ENCODE results near the gene JAKMIP1.

Gene JAKMIP1

DNA sequence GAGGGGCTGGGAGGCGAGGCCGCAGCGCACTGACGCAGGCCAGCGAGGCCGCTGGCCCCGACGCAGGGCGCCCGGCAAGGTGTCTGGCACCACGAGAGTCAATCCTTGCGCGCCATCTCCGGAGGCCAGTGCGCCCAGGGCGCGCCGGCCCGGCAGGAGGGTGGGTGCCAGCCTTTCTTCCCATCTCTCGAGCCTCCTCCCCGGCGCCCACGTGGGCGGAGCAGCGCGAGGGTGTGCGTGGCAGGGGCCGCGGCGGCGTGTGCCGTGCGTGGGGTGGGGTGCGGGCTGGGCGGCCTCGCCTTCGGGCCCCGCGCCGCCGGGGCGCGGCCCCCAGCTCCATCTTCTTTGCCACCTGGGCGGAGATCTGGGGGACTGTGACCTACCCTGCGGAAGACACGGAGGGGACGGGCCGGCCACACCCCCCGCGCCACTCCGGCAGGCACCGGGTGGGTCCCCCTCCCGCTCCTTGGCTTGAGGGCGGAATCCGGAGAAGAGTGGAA lies 877 bp downstream of the JAKMIP1 start:
- peak; percentile 33 for DNase-seq

DNA sequence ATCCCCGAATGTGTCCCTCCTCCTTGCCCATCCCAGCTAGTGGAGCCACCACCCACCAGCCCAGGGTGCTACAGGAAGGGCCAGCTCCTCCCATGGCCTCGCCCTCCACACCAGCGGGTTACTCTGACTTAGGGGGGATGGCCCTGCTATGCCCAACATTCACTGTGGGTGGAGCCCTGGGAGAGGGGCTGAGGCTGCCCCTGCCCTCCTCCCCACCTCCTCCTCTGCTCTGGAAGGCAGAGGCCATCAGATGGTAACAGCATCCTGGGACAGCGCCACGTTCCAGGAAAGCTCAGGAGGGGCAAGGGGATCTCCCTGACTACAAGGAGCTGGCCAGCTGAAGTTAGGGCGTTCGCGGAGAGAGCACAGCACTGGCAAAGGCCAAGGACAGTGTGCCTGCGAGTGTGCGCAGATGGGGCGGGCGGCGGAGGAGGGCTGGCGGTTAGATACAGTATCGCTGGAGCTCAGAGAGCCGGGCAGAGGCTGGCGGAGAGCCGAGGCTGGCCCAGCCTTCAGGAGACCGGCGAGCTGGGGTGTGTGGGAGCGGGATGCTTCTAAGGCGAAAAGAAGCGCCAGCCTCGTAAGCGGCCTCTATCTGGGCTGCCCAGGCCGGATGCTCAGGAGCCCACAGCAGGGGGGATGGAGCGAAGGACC lies 1.5 kb downstream of the JAKMIP1 start:
- DNase-seq = peak; percentile 36

DNA sequence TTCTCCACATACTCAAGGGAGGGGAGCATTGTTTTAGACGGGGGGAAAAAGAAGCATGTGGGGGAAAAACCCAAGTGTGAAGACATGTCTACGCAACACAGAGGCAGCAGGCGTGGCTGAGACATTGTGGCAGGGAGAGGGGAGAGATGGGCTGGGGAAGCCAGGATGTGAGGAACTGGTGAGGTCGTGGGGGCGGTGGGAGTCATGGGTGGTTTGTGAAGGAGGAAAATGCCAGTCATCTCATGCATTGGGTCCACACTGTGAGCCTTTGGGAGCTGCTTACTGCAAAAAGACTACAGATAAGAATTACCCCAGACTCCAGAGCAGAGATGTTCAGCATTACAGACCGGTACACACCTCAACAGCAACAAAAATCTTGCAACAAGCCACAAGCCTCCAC lies 2.1 kb downstream of the JAKMIP1 start:
- DNase-seq = no peak

DNA sequence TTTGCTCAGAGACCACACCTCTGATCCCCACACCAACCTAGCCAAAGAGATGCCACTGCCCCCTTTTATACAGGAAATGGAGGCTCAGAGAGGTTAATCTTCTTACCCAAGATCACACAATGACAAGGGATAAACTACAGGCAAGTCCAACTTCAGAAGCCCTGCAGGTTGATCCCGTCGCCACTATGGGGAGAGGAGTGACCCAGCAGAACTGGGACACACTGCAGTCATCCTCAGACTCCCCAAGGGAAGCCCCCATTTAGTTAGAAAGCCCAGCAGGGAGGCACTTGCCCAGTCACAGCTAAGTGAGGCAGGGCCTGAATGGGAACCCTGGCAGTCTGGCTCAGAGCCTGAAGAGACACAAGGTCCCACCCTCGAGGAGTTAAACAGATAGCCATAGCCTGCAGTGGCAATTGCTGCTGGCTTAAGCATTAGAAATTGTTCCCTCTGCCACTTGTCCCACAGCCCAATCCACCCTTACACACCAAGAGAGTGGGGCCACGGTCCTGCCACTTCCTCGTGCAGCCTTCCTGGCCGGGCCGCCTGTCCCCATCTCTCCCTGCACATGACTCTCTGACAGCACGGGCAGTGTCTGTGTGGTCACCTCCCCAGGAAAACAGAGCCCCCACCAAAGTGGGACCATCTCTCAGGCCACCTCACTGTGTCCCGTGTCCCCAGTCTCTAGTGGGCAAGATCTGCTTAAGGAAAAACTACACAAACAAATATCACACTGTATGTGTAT lies 2.7 kb downstream of the JAKMIP1 start:
- no peak for DNase-seq

DNA sequence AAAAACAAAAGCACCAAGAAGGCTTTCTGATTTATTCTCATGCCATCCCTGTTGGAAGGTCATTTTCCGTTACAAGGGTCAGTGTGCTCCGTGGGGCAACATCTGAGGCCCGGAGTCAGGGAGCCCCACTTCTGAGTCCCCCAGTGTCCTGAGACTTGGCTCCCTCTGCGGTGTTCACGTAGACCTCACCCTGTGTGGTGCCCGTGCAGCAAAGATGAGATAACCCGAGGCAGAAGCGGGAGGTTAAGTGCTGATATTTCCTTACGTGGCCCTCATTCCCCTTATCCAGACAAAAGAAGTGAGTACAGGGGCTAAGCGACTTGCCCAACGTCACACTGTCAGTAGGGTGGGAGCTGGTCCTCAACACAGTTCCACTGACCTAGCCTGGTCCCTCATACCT lies 3.5 kb downstream of the JAKMIP1 start:
- no peak for DNase-seq

DNA sequence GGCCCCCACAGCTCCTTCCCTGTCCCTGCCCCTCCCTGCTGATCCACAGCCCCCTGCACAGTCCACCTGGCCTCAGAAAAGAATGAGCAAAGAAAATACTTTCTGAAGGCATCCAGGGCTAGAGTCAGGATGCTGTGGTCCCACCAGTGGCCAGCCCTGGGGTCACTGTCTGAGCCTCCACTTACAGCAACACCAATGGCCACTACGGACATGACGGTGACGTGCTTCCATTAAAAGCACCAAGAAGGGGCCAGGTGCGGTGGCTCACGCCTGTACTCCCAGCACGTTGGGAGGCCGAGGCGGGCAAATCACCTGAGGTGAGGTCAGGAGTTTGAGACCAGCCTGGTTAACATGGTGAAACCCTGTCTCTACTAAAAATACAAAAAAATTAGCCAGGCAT lies 4.0 kb downstream of the JAKMIP1 start:
- DNase-seq = no peak

DNA sequence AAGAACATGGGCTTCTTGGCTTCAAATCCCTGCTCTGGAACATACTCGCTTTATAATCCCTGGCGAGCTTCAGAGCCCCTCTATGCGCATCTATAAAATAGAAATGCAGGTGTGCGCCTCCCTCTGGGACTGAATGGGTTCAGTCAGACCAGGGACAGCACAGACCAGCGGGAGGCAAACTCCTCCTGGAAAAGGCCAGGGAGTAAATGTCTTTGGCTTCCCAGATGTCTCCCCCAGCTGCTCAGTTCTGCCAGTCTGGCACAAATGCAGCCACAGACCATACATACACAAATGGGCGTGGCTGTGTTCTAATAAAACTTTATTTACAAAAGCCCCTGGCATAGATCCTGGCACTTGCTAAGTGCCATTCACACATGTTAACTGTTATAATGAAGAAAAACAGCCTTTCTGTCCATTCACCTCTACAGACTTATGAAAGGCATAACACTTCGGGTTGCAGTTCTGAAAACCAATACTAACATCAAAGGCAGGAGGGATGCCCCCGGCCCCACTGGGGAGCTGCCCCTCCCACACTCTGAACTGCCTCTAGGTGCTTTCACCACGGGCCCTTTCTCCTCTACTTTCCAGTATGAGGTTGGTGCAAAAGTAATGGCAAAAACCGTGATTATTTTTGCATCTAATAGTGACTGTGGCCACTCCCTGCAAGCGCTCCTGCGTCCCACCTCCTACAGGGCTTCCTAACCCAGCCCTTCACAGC lies 4.6 kb downstream of the JAKMIP1 start:
- DNase-seq = no peak

DNA sequence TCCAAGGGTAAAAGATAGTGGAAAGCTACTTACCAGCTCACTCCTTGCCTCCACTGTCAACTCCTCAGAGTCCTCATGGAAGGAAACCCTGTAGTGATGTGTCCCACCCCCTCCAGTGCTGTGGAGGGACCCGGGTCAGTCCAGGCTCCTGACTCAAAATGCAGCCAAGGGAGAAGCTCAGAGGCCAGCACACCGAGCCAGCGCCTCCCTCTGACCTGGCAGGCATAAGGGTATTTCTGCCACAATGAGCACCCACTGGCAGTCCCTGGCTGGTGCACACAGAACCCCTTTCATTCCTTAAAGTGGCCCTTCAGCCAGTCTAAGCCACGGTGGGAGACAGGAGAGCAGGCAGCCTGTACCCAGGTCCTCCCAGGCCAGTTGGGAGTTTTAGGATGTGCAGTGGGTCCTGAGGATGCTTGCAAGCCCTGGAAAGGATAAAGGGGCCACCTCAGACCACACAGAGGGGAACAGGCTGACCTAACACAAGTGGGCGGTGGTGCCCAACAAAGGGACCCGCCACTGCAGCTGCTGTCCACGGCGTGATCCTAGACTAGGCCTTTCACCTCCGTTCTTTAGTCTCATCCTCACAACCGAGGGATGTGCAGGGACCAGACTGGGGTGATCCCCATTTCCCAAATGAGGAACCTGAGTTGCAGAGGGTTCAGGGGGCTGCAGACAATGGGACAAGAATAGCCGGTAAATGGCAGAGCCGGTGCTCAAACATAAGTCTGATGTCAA lies 5.7 kb downstream of the JAKMIP1 start:
- DNase-seq = no peak

DNA sequence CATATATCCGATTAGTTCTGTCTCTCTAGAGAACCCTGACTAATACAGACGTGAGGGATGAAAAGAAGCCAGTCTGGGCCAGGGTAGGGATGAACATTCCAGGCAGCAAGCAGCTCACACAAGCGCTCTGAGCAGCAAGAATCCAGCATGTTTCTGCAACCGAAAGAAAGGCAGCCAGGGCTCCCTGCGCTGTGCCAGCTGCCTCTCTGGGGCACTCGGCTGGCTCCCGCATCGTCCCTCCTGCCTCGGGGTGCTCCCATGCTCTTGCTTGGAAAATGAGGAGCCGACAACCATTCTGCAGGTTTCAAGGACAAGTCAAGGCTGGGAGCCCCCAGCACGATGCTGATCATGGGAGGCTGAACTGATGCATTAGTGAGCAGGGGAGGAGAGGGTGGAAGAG lies 7.0 kb downstream of the JAKMIP1 start:
- DNase-seq = no peak

DNA sequence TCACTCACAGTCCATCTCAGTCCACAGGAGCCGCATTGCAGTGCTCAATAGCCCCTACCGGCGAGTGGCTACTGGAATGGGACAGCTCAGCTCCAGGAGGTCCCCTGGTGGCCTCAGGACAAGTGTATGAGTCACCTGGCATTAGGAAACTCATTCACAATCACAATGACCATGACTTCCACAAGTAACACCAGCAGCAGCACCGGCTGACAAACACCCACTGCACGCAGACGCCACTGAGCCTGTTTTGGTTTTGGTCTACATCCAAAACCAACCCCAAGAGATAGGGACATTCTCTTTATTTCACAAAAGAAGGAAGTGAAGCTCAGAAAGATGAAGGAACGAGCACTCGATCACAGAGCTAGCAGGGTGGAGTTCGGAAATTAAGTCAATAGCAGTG lies 8.1 kb downstream of the JAKMIP1 start:
- DNase-seq = no peak

DNA sequence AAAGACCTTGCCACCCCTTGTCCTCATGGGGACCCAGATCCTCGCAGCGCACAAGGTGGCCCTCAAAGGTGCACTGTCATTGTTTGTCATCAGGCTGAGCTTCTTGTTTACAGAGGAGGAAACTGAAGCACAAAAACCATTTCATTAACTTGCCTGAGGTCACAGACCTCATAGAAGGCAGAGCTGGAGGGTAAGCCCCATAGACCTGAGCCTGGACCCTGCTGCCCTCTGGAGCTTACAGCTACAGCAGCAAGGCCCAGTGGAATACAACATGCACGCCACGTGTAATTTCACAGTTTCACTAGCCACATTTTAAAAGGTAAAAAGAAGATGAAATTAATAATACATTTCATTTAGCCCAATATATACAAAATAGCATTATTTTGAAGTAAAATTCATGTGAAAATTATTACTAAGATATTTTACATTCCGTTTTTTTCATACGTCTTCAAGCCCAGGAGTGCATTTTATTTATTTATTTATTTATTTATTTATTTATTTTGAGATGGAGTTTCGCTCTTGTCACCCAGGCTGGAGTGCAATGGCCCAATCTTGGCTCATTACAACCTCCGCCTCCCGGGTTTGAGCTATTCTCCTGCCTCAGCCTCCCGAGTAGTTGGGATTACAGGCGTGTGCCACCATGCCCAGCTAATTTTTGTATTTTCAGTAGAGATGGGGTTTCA lies 8.8 kb downstream of the JAKMIP1 start:
- DNase-seq = no peak

DNA sequence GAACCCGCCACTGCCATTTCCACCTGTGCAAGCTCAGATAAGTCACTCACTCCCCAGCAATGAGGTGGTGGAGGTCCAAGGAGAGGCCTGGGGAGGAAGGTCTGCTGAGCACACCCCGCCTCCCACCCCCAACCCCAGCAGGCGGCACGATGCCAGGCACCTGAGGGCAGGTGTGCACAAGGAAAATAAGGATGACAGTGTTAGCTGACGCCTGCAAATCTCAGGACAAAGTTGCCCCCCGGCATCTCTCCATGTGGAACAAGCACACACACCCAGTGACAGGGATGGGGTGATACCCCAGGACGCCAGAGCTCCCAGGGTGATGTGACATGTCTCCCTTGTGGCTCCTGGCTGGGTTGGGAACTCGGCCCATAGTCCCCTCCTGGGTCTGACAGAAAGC lies 9.9 kb downstream of the JAKMIP1 start:
- DNase-seq = no peak

DNA sequence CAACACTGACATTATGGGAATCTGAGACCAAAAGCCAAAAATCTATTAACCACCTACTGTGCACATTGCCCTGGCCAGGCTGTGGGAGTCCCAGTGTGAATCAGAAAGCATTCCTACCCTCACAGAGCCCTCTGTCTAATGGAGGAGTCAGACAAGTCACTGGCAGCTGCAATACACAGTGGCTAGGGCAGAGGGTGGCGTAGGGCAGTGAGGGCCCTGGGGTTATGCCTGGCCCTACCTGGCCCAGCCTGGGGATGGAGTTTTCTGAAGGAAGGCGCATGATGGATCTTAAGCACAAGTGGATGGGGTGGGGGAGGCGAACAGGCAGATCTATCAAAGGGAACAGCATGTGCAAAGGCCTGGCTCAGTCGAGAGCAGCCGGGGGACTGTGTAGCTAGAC lies 10.8 kb downstream of the JAKMIP1 start:
- DNase-seq = no peak

DNA sequence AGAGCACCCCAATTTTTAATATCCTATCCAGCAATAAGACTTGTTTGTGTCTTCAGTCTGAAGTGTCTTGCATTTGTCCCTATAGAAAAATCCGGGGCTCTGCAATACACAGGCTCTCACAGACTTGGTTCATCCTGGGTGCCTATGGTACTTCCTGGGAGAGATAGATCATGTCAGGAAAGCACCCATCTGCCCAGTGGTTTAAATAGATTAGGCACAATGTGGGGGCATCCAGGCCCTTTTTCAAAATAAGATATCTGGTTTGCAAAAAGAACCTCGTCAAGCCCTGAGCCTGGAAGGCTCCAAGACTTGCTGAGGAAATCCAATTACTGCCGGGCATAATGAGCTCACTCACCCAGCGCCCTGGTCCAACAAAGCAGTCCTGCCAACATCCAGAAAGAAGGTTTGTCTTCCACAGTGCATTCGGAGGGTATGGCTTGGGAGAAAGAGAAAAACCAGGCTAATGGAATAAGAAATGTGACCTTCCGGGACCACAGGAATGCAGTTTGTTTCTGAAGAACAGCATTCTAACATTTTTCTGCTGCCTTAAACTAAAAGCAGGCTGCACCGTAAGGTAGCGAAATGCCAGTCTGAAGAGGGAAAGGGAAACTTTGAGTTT lies 11.6 kb downstream of the JAKMIP1 start:
- DNase-seq = no peak

DNA sequence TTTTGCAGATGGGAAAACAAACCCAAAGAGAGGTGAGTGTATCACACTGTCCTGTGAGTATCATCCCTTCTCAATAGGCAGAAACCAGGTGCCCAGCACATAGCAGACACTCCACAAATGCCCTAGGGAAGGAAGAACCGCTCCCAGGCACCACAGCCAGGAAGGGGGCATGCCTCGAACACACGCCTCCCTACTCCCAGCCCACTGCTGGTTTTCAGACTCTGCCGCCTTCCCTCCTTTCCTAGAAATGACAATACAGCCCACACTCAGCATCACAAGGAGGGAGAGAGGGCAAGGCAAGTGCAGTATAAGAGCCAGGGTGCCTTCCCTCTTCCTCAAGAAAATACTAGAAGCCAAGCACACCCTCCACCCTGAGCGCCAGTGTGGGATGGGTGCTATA lies 16.2 kb downstream of the JAKMIP1 start:
- no peak for DNase-seq

DNA sequence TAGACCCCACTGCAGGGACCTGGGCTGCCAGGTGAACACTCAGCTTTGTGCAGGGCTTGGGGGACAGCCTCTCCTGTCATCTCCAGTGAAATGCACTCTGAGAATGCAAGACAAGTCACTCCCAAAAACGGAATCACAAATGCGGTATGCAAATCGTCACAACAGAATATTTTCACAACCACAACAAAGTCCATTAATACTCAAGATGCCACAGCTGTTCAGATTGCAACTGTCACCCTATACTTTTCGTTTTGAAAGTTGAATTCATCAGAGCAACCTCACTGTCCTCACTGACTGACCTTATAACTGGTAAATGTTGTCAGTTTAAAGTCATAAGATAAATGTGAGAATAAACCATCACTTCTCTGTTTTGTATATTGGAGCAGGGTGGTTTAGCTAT lies 16.6 kb downstream of the JAKMIP1 start:
- no peak for DNase-seq

DNA sequence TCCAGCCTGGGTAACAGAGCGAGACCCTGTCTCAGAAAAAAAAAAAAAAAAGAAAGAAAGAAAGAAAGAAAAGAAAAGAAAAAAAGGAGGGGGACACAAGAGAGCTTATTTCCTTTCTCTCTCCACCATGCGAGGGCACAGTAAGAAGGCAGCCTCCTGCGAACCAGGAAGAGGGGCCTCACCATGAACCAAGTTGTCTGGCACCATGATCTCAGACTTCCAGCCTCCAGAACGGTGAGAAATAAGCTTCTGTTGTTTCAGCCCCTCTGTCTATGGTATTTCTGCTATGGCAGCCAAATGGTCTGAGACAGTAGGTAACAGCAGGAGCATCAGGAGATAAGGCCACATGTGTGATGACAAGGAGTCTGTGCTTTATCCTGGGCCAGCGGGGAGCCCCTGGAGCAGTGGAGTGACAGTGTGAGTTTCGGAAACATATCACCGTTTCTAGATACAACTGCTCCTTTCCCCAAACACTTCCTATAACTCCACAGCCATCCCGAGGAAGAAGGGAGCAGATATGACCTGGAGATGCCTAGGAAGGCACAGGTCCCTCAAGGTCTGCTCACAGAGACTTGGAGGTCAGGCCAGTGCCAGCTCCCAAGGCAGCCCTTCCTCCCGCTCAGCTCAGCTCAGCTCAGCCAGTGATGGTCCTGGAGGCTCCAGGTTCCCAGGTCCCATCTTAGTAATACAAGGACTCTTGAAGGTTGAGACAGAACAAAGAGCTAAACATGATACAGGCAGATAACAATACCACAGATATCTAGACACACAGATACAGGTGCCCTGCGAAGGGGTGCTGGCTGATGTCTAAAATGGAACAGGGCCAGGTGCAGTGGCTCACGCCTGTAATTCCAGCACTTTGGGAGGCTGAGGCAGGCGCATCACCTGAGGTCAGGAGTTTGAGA lies 17.7 kb downstream of the JAKMIP1 start:
- DNase-seq = no peak

DNA sequence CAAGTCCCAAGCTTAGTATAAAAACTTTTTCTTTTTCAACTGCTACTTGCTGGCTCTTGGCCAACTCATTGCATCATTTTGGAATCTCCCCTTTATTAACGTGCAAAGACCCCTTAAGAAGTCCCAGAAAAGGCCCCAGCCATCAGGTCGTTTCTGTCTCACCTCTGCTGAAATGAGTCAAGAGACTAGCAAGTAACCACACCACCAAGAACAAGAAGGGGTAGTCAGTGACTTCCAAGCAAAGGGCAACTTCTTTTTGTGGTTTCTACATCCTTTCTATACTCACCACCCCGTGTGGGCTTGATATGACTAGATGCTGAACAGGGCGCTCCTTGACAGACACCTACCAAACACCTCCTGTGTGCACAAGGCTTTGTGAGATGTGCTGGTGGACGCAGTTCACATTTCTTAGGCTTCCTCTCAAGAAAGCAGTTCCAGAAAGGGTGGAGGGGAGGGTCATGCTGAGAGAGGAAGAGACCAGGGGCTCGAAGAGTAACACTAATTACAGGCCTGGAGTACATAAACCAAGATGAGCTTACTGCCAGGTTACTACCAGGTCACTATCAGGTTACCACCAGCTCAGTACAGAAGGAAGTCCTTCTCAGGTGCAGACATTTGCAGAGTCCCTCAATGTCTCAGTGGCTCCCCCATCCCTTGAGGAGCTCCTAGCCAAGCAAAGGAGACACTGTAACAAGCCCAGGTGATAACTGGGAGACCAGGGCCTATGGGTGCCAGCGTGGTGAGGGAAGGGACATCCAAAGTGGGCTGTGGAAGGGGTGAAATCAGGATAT lies 19.3 kb downstream of the JAKMIP1 start:
- peak; percentile 47 for DNase-seq

DNA sequence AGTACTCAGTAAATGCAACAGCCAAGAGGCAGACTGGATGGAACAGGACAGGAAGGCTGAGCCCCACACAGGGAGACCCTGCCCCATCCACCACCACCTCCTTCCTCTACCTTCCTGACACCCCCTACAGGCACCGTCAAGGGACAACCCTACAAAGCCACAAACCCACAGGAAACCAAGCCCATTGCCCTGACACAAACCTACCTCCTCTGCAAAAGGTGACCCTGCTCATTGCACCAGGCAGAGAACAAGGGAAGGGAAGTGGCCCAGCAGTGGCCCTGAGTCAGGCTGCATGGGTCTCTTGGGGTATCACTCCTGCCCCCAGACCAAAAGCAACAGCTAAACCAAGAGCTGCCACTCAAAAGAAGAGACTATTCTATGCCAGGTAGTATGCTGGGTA lies 21.0 kb downstream of the JAKMIP1 start:
- DNase-seq = no peak

DNA sequence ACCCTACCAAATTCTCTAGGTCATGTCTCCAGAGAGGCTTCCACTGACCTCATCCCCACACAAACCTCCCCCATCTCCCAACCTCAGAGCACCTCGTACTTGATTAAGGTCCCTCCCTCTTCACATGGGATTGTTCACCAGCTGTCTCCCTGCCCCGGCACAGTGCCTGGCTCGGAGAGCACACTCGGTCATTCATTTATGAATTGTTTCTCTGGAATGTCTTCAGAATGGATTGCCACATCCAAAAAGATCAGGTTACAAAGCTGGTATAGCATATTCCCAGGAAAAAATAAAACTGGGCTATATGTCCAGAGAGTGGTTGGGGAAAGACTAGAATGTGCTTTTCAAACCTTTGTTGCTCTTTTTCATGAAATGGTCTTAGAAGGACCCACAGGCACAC lies 21.6 kb downstream of the JAKMIP1 start:
- no peak for DNase-seq
